Retinal pigment epithelial cell (primary cell): ENCODE data around the gene PLEK.

Experiments used
- DNase-seq: peaks from one replicate; pipeline ENCODE4 v3.0.0-alpha.2; 2010; ENCODE audit warnings: low read depth
- H3K4me3 ChIP-seq: 2 replicates; pipeline ENCODE4 v1.5.1; 2011; ENCODE audit warnings: mild to moderate bottlenecking, low read length, control low read depth, moderate library complexity
- TF ChIP-seq, protein P1 (sequence below): conservative IDR thresholded peaks from 2 replicates; pipeline ENCODE4 v1.5.1; 2011; ENCODE audit warnings: low read depth, low read length, control low read depth, inconsistent platforms

PLEK gene

DNA sequence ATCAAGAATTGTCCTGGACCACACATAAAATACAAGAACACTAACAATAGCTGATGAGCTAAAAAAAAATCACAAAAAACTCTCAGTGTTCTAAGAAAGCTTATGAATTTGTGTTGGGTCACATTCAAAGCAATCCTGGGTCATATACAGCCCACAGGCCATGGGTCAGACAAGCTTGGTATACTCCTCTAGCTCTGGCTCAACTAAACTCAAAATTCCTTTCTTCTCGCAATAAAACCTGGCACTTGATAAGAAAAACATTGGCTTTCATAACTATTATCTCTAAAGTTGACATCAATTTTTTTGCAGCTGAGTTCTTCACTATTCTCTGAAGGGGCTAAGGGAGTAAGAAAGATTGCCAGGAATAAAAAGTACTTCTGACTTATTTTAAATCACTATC is 63.7 kb downstream of the PLEK start:
- DNase-seq, result no peak
- TF ChIP-seq, protein P1, sequence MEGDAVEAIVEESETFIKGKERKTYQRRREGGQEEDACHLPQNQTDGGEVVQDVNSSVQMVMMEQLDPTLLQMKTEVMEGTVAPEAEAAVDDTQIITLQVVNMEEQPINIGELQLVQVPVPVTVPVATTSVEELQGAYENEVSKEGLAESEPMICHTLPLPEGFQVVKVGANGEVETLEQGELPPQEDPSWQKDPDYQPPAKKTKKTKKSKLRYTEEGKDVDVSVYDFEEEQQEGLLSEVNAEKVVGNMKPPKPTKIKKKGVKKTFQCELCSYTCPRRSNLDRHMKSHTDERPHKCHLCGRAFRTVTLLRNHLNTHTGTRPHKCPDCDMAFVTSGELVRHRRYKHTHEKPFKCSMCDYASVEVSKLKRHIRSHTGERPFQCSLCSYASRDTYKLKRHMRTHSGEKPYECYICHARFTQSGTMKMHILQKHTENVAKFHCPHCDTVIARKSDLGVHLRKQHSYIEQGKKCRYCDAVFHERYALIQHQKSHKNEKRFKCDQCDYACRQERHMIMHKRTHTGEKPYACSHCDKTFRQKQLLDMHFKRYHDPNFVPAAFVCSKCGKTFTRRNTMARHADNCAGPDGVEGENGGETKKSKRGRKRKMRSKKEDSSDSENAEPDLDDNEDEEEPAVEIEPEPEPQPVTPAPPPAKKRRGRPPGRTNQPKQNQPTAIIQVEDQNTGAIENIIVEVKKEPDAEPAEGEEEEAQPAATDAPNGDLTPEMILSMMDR, result no peak
- no peak overlapping the region for H3K4me3 ChIP-seq

DNA sequence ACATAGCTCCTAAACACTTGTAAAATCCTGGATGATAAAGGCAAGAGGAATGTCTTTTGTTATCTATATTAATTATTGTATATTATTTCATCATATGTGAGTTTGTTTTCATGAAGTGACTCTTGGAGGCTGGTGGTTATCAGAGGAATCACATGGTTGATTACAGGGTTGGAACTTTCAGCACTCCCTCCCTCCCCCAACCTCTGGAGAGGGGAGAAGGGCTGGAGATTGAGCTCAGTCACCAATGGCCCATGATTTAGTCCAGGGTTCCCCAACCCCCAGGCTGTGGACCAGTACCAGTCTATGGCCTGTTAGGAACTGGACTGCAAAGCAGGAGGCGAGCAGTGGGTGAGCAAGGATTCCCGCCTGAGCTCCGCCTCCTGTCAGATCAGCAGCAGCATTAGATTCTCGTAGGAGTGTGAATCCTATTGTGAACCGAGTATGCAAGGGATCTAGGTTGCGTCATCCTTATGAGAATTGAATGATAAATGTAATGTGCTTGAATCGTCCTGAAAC is 64.3 kb downstream of the PLEK start:
- H3K4me3 ChIP-seq, result no peak overlapping the region
- TF ChIP-seq, protein P1, result no peak
- no peak for DNase-seq

DNA sequence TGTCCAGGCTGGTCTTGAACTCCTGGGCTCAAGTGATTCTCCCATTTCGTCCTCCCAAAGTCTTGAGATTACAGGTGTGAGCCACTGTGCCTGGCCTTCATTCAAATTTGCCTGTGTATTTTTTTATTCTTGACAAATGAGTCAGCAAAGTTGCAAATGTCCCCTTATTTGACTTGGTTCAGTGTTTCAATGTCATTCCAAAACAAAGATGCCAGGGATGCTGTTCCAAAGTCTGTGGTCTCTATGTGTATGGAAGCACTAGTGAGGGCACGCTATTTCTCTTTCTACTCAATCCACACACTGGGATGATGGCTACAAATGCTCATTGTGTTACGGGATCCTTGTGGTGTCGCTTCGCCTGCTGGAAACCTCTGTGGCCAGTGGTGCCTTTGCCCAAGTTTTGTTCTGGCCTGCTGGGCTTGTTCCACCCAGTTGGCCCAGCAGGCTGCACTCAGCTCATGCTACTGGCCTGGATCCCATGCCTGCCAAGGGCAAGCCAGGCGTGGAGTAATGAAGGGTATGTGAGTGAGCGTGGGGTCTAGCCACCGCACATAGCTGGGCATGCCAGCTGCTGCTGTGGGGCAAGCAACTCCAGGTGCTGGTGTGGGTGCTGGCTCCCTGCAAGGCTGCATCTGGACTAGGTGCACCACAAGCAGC is 66.4 kb downstream of the PLEK start:
- no peak for DNase-seq
- H3K4me3 ChIP-seq, result no peak overlapping the region
- TF ChIP-seq, protein P1, result no peak

DNA sequence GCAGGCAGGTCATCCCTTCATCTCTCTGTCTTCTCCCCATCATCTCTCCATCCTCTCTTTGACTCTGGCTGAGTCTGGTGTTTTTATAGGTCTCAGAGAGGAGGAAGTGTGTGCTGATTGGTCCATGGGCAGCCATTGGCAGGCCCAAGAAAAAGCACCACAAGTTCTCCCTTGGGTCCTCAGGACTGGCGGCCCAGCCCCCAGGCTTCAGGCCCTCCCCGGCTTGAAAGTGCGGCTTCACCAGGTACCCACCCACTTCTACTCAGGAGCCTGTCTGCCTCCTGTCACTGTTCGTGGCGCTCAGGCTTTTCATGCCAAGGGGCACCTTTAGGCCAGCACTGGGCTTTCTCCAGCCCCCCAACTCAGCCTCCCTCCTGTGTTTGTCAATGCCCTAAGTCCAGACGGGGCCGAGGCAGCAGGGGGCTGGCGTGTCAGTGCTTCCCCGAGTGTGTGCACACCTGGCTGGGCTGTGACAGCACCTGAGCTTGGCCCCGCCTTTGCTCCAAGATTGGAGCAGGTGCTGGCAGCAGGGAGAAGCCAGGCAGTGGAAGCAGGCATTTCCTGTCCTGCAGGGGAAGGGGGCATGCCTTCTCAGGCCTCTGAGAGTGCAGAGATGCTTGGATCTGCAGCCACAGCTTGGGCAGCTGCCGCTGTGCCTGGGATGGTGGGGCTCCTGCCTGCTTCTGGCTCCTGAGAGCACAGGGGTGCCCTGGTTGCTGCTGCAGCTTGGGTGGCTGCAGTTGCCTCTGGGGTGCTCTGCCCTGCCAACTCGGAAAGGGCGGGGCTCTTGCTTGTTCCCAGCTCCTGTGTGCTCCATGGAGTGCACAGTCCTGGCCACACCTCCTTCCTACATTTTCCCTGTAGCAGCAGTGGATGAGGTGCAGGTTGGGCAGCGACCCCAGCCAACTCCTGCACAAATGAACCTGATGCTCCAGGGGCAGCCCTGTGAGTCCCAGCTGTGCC is 67.9 kb downstream of the PLEK start:
- no peak overlapping the region for H3K4me3 ChIP-seq
- DNase-seq, result no peak
- TF ChIP-seq, protein P1, result no peak

DNA sequence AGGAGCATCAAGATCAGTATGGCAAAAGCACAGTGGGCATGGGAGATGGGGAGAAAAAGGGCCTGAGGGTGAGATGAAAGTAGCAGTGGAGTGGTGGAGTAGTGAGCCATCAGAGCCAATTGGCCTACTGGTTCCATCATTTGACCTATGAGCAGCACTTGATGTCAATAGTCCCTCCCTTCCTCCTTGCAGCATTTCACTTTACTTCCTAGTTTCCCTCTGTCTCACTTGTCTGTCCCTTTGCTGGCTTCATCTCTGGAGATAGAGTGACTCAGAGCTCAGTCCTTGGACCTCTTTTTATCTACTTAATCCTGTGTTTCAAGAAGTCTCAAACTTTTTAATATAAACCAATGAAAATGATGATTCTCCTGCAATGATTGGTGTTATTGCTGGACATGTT is 69.9 kb downstream of the PLEK start:
- H3K4me3 ChIP-seq, result no peak overlapping the region
- DNase-seq, result no peak
- TF ChIP-seq, protein P1, result no peak

DNA sequence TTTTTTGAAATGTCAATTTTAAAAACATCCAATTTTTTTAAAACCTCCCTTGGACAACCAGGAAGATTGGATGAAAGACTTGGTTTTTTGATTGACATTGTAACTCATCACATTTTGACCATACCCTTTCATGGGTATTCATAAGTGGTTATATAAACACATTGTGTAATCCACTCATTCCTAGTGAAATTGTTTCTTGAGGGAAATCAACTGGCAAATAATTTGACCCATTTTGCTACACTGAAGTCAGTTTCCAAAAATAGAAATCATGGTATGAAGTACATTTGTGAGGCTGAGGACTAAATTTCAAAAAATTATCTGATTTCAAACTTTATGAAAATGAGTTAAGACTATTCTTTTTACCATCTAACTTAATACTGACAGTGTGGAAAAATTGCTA is 70.5 kb downstream of the PLEK start:
- H3K4me3 ChIP-seq, result no peak overlapping the region
- DNase-seq, result peak; percentile 3
- TF ChIP-seq, protein P1, result no peak

DNA sequence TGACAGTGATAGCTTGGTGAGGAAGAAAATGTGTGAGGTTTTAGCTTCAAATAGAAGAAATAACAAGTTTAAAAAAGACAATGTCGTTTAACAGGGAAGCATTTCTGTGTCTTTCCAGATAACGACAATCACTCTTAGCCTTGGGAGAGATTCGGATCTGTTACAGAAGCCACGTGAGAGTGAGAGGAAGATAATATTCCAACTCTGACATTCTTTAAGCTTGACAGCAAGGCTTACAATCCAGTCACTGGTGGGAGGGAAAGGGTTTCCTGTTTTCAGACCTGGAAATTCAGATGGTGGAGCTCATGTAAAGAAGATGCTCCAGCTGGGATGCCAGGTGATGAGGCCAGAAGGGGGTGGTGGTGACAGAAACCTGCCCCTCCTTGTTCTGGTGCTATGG is 71.2 kb downstream of the PLEK start:
- no peak for DNase-seq
- TF ChIP-seq, protein P1, result no peak
- H3K4me3 ChIP-seq, result no peak overlapping the region
